GM12892 (cell line): ENCODE data around the gene TGFB2.

ENCODE experiments used
- POLR2A ChIP-seq: IDR thresholded peaks from 2 replicates; pipeline ENCODE4 v1.6.1; 2011; ENCODE audit warnings: low read depth, low read length, control low read depth
- POLR2AphosphoS5 ChIP-seq: IDR thresholded peaks from 2 replicates; pipeline ENCODE4 v1.6.1; 2011; ENCODE audit warnings: low read depth, low read length, control low read depth
- TAF1 ChIP-seq: IDR thresholded peaks from 2 replicates; pipeline ENCODE4 v1.6.1; 2011; ENCODE audit warnings: low read depth, mild to moderate bottlenecking, control low read depth, low read length, borderline replicate concordance

GRCh38 chr1:218447010-218447689, 102.0 kb downstream of the TGFB2 start:
- TF ChIP-seq POLR2A (no peak), POLR2AphosphoS5 (no peak), TAF1 (no peak)
